ENCODE data around the gene RPUSD2.

RPUSD2 gene

GRCh38 chr15:40569129-40569953 is at the start of gene RPUSD2:
TSS of gene RPUSD2 (plus strand) at chr15:40569299. CDS start at chr15:40569338, 39 bp downstream.
- DNase-seq (ENCODE audit: low read depth): peak; percentile 87

- DNase-seq (ENCODE audit: low read depth): no peak
Observed at GRCh38 chr15:40523611-40524010, 45.5 kb upstream of the RPUSD2 start.

- DNase-seq (ENCODE audit: low read depth): no peak
Observed at GRCh38 chr15:40525855-40526254, 43.2 kb upstream of the RPUSD2 start.

- no peak for DNase-seq (ENCODE audit: low read depth)
Observed at GRCh38 chr15:40528801-40529200, 40.3 kb upstream of the RPUSD2 start.

- no peak for DNase-seq (ENCODE audit: low read depth)
Observed at GRCh38 chr15:40533763-40534364, 35.2 kb upstream of the RPUSD2 start.

GRCh38 chr15:40534371-40534770 is 34.7 kb upstream of the RPUSD2 start:
- no peak for DNase-seq (ENCODE audit: low read depth)

- no peak for DNase-seq (ENCODE audit: low read depth)
Observed at GRCh38 chr15:40536501-40536900, 32.6 kb upstream of the RPUSD2 start.

- DNase-seq (ENCODE audit: low read depth): no peak
Observed at GRCh38 chr15:40538976-40539375, 30.1 kb upstream of the RPUSD2 start.

GRCh38 chr15:40543082-40543481 is 26.0 kb upstream of the RPUSD2 start:
- no peak for DNase-seq (ENCODE audit: low read depth)

- no peak for DNase-seq (ENCODE audit: low read depth)
Observed at GRCh38 chr15:40543631-40544294, 25.3 kb upstream of the RPUSD2 start.

- no peak for DNase-seq (ENCODE audit: low read depth)
Observed at GRCh38 chr15:40545457-40545856, 23.6 kb upstream of the RPUSD2 start.

- DNase-seq (ENCODE audit: low read depth): no peak
Observed at GRCh38 chr15:40548610-40549009, 20.5 kb upstream of the RPUSD2 start.

GRCh38 chr15:40549894-40550293 is 19.2 kb upstream of the RPUSD2 start:
- no peak for DNase-seq (ENCODE audit: low read depth)

GRCh38 chr15:40550341-40551037 is 18.6 kb upstream of the RPUSD2 start:
- no peak for DNase-seq (ENCODE audit: low read depth)

GRCh38 chr15:40554161-40554525 is 15.0 kb upstream of the RPUSD2 start:
- DNase-seq (ENCODE audit: low read depth): no peak

- no peak for DNase-seq (ENCODE audit: low read depth)
Observed at GRCh38 chr15:40555876-40556275, 13.2 kb upstream of the RPUSD2 start.

- no peak for DNase-seq (ENCODE audit: low read depth)
Observed at GRCh38 chr15:40558952-40559742, 10.0 kb upstream of the RPUSD2 start.

GRCh38 chr15:40562691-40563090 is 6.4 kb upstream of the RPUSD2 start:
- no peak for DNase-seq (ENCODE audit: low read depth)

- DNase-seq (ENCODE audit: low read depth): no peak
Observed at GRCh38 chr15:40563426-40563825, 5.7 kb upstream of the RPUSD2 start.

GRCh38 chr15:40564591-40565332 is 4.3 kb upstream of the RPUSD2 start, which contains the start of gene CCDC32:
TSS of gene CCDC32 (minus strand) at chr15:40565042. CDS start at chr15:40563015, 2,027 bp downstream.
- peak; percentile 95 for DNase-seq (ENCODE audit: low read depth)
